ENCODE results near the gene NSMF. TPM values are rescaled to one million over a fixed set of nuclear protein-coding genes. Genes with fewer than 3 reads are reported as not detected.

NSMF gene
- total RNA-seq, 2 donors from 2014 or later: 20.0 to 28.5 TPM

GRCh38 chr9:137448602-137448962, 10.6 kb downstream of the NSMF start:
- H3K4me1 Mint-ChIP-seq (ENCODE audit: low read depth): peaks cover 30% of the 10 kb centered on the region
- H3K27ac Mint-ChIP-seq: no peak overlapping the region
- no peaks in the 10 kb centered on the region for H3K9me3 Mint-ChIP-seq
- H3K4me3 Mint-ChIP-seq: no peak overlapping the region
- peaks cover 3% of the 10 kb centered on the region for H3K27me3 Mint-ChIP-seq (ENCODE audit: low read depth)
- DNase-seq (no peak), ATAC-seq (replicated peaks in 1 of 2) (no peak)
- peaks cover 0 to 5% of the 10 kb centered on the region in 2 donors for H3K36me3 Mint-ChIP-seq (ENCODE audit: insufficient read depth in 2 of 2)

GRCh38 chr9:137447722-137448601, 11.2 kb downstream of the NSMF start:
- Mint-ChIP-seq H3K9me3 (no peaks in the 10 kb centered on the region), H3K27ac (no peak overlapping the region), H3K4me1 (ENCODE audit: low read depth) (peaks cover 30% of the 10 kb centered on the region), H3K4me3 (no peak overlapping the region), H3K27me3 (ENCODE audit: low read depth) (peaks cover 7% of the 10 kb centered on the region), H3K36me3 (ENCODE audit: insufficient read depth in 2 of 2) (peaks cover 0 to 5% of the 10 kb centered on the region in 2 donors)
- ATAC-seq (replicated peaks in 1 of 2) (no peak), DNase-seq (no peak)

- no peak for ATAC-seq (replicated peaks in 1 of 2)
- no peak overlapping the region for H3K27ac Mint-ChIP-seq
- H3K9me3 Mint-ChIP-seq: no peaks in the 10 kb centered on the region
Measured at GRCh38 chr9:137446851-137447471, 12.2 kb downstream of the NSMF start.

GRCh38 chr9:137445930-137446431, 13.2 kb downstream of the NSMF start:
- H3K9me3 Mint-ChIP-seq: no peaks in the 10 kb centered on the region
- H3K27me3 Mint-ChIP-seq (ENCODE audit: low read depth): peaks cover 14% of the 10 kb centered on the region
- H3K27ac Mint-ChIP-seq: no peak overlapping the region
- H3K4me1 Mint-ChIP-seq (ENCODE audit: low read depth): peaks cover 26% of the 10 kb centered on the region
- H3K4me3 Mint-ChIP-seq: no peak overlapping the region
- ATAC-seq (replicated peaks in 1 of 2) (peak in 1 of 2 donors; percentile 2), DNase-seq (no peak)
- H3K36me3 Mint-ChIP-seq (ENCODE audit: insufficient read depth in 2 of 2): peaks cover 2 to 3% of the 10 kb centered on the region in 2 donors

More at GRCh38 chr9:137446851-137447471, 12.2 kb downstream of the NSMF start:
- peaks cover 10% of the 10 kb centered on the region for H3K27me3 Mint-ChIP-seq (ENCODE audit: low read depth)
- peaks cover 27% of the 10 kb centered on the region for H3K4me1 Mint-ChIP-seq (ENCODE audit: low read depth)
- DNase-seq: no peak
- H3K36me3 Mint-ChIP-seq (ENCODE audit: insufficient read depth in 2 of 2): peaks cover under 1 to 3% of the 10 kb centered on the region in 2 donors
- H3K4me3 Mint-ChIP-seq: no peak overlapping the region

GRCh38 chr9:137445275-137445807, 13.8 kb downstream of the NSMF start:
- peak overlapping the region; percentile 22 to 66 for H3K4me3 Mint-ChIP-seq
- DNase-seq (peak; percentile 86), ATAC-seq (replicated peaks in 1 of 2) (peak; percentile 83 to 87)
- no peaks in the 10 kb centered on the region for H3K9me3 Mint-ChIP-seq
- H3K36me3 Mint-ChIP-seq (ENCODE audit: insufficient read depth in 2 of 2): peaks cover 2 to 3% of the 10 kb centered on the region in 2 donors
- H3K4me1 Mint-ChIP-seq (ENCODE audit: low read depth): peaks cover 22% of the 10 kb centered on the region
- H3K27ac Mint-ChIP-seq: no peak overlapping the region
- peaks cover 14% of the 10 kb centered on the region for H3K27me3 Mint-ChIP-seq (ENCODE audit: low read depth)

GRCh38 chr9:137444106-137444790, 14.9 kb downstream of the NSMF start:
- DNase-seq: no peak

GRCh38 chr9:137441935-137442321, 17.2 kb downstream of the NSMF start:
- Mint-ChIP-seq H3K27me3 (ENCODE audit: low read depth) (peaks cover 14% of the 10 kb centered on the region), H3K4me3 (peak overlapping the region; percentile 63 to 75), H3K4me1 (ENCODE audit: low read depth) (peaks cover 18% of the 10 kb centered on the region), H3K36me3 (ENCODE audit: insufficient read depth in 2 of 2) (peaks cover 0 to 2% of the 10 kb centered on the region in 2 donors), H3K9me3 (no peaks in the 10 kb centered on the region), H3K27ac (no peak overlapping the region)
- ATAC-seq (replicated peaks in 1 of 2): no peak
- DNase-seq: no peak

More at GRCh38 chr9:137444106-137444790, 14.9 kb downstream of the NSMF start:
- H3K27me3 Mint-ChIP-seq (ENCODE audit: low read depth): peaks cover 14% of the 10 kb centered on the region
- ATAC-seq (replicated peaks in 1 of 2): no peak
- H3K36me3 Mint-ChIP-seq (ENCODE audit: insufficient read depth in 2 of 2): peaks cover 0 to 2% of the 10 kb centered on the region in 2 donors
- no peak overlapping the region for H3K27ac Mint-ChIP-seq
- no peaks in the 10 kb centered on the region for H3K9me3 Mint-ChIP-seq
- H3K4me1 Mint-ChIP-seq (ENCODE audit: low read depth): peaks cover 18% of the 10 kb centered on the region
- H3K4me3 Mint-ChIP-seq: no peak overlapping the region

GRCh38 chr9:137441289-137441934, 17.7 kb downstream of the NSMF start, which contains the start of gene ENTPD8:
TSS of gene ENTPD8 (minus strand) at chr9:137441357. CDS start at chr9:137438285, 3,072 bp downstream.
- Mint-ChIP-seq H3K9me3 (no peaks in the 10 kb centered on the region), H3K4me3 (peak within 1 kb of the TSS; percentile 63 to 75), H3K36me3 (ENCODE audit: insufficient read depth in 2 of 2) (peaks cover 0 to 2% of the 10 kb centered on the region in 2 donors), H3K27ac (no peak within 1 kb of the TSS), H3K4me1 (ENCODE audit: low read depth) (peaks cover 18% of the 10 kb centered on the region), H3K27me3 (ENCODE audit: low read depth) (peaks cover 14% of the 10 kb centered on the region)
- peak; percentile 36 to 41 for ATAC-seq (replicated peaks in 1 of 2)
- DNase-seq: no peak

- Mint-ChIP-seq H3K4me3 (peak overlapping the region in 1 of 2 donors; percentile 6), H3K27me3 (ENCODE audit: low read depth) (peaks cover 14% of the 10 kb centered on the region), H3K36me3 (ENCODE audit: insufficient read depth in 2 of 2) (peaks cover 0 to 2% of the 10 kb centered on the region in 2 donors), H3K27ac (peak overlapping the region; percentile 13), H3K4me1 (ENCODE audit: low read depth) (peaks cover 5% of the 10 kb centered on the region), H3K9me3 (no peaks in the 10 kb centered on the region)
- DNase-seq (no peak), ATAC-seq (replicated peaks in 1 of 2) (no peak)
Measured at GRCh38 chr9:137439158-137439714, 19.9 kb downstream of the NSMF start.

GRCh38 chr9:137438591-137439157, 20.5 kb downstream of the NSMF start:
- DNase-seq (no peak), ATAC-seq (replicated peaks in 1 of 2) (no peak)
- Mint-ChIP-seq H3K9me3 (no peaks in the 10 kb centered on the region), H3K27ac (no peak overlapping the region), H3K36me3 (ENCODE audit: insufficient read depth in 2 of 2) (peaks cover 0 to 2% of the 10 kb centered on the region in 2 donors), H3K4me1 (ENCODE audit: low read depth) (peaks cover 5% of the 10 kb centered on the region), H3K4me3 (no peak overlapping the region), H3K27me3 (ENCODE audit: low read depth) (peaks cover 12% of the 10 kb centered on the region)

GRCh38 chr9:137437691-137438590, 21.2 kb downstream of the NSMF start:
- DNase-seq (no peak), ATAC-seq (replicated peaks in 1 of 2) (no peak)
- peaks cover 5% of the 10 kb centered on the region for H3K4me1 Mint-ChIP-seq (ENCODE audit: low read depth)
- H3K4me3 Mint-ChIP-seq: no peak overlapping the region
- peaks cover 0 to 2% of the 10 kb centered on the region in 2 donors for H3K36me3 Mint-ChIP-seq (ENCODE audit: insufficient read depth in 2 of 2)
- peaks cover 6% of the 10 kb centered on the region for H3K27me3 Mint-ChIP-seq (ENCODE audit: low read depth)
- H3K27ac Mint-ChIP-seq: no peak overlapping the region
- H3K9me3 Mint-ChIP-seq: no peaks in the 10 kb centered on the region

All from activated T-cell treated with anti-CD3 and anti-CD28 coated beads, Interleukin-2, amount 50 U/mL, for 72 hours (primary cell).